Liver (tissue), 9 donors: ENCODE measurements around the gene MPP7. TPM values are rescaled to one million over a fixed set of nuclear protein-coding genes. Genes with fewer than 3 reads are reported as not detected.

Source experiments
- DNase-seq: peaks from one replicate; pipeline ENCODE4 v3.0.0-alpha.2; 2017; ENCODE audit warnings: low spot score
- H3K27ac ChIP-seq, 2 donors: one replicate each; pipeline ENCODE4 v1.7.0; 2013; ENCODE audit warnings: inconsistent platforms in 2 of 2, low read length in 2 of 2, control low read depth in 1 of 2, low read depth in 1 of 2, mild to moderate bottlenecking in 1 of 2
- H3K27me3 ChIP-seq, 4 donors: one replicate each; pipeline versions ENCODE4 v1.6.1 to v1.7.0; 2013; ENCODE audit warnings: low read length in 3 of 4, inconsistent platforms in 1 of 4, mild to moderate bottlenecking in 1 of 4, moderate library complexity in 1 of 4; ENCODE audit not compliant: control insufficient read depth in 4 of 4, insufficient read depth in 4 of 4
- H3K36me3 ChIP-seq, 4 donors: one replicate each; pipeline versions ENCODE4 v1.6.1 to v1.7.0; 2013; ENCODE audit warnings: low read length in 3 of 4, mild to moderate bottlenecking in 3 of 4, low read depth in 1 of 4, moderate library complexity in 1 of 4; ENCODE audit not compliant: control insufficient read depth in 4 of 4, insufficient read depth in 3 of 4
- H3K4me1 ChIP-seq, 4 donors: one replicate each; pipeline versions ENCODE4 v1.6.1 to v1.7.0; 2013; ENCODE audit warnings: low read length in 3 of 4, mild to moderate bottlenecking in 3 of 4, moderate library complexity in 1 of 4; ENCODE audit not compliant: control insufficient read depth in 4 of 4, insufficient read depth in 4 of 4
- H3K4me3 ChIP-seq, 3 donors: one replicate each; pipeline versions ENCODE4 v1.6.1 to v1.7.0; 2013; ENCODE audit warnings: low read length in 3 of 3, control low read depth in 1 of 3, low read depth in 1 of 3, mild to moderate bottlenecking in 1 of 3
- H3K9ac ChIP-seq, 2 donors: one replicate each; pipeline ENCODE4 v1.7.0; 2013; ENCODE audit warnings: low read length in 2 of 2, mild to moderate bottlenecking in 2 of 2, moderate library complexity in 2 of 2, control low read depth in 1 of 2, low read depth in 1 of 2
- H3K9me3 ChIP-seq, 4 donors: one replicate each; pipeline versions ENCODE4 v1.6.1 to v1.7.0; 2013; ENCODE audit warnings: low read length in 3 of 4; ENCODE audit not compliant: control insufficient read depth in 4 of 4
- ATF3 ChIP-seq: IDR thresholded peaks from 2 replicates; pipeline ENCODE4 v1.6.1; 2016; ENCODE audit warnings: antibody characterized with exemption
- CTCF ChIP-seq: fragments of 150-350 bp; IDR thresholded peaks from 2 replicates; pipeline ENCODE4 v1.5.1; 2017; ENCODE audit warnings: improper control_type of control experiment, low read depth, low read length; ENCODE audit not compliant: missing input control
- EGR1 ChIP-seq, 2 donors: IDR thresholded peaks; 2 replicates each; pipeline ENCODE4 v1.6.1; 2016 to 2018; ENCODE audit warnings: antibody characterized with exemption in 2 of 2, low read depth in 2 of 2
- FOXA1 ChIP-seq: IDR thresholded peaks from 2 replicates; pipeline ENCODE4 v1.6.1; 2016; ENCODE audit warnings: antibody characterized with exemption
- FOXA2 ChIP-seq: IDR thresholded peaks from 2 replicates; pipeline ENCODE4 v1.6.1; 2016; ENCODE audit warnings: antibody characterized with exemption
- GABPA ChIP-seq, 2 donors: IDR thresholded peaks in 1 of 2; conservative IDR thresholded peaks in 1 of 2; 2 replicates each; pipeline ENCODE4 v1.6.1; 2016; ENCODE audit warnings: antibody characterized with exemption in 2 of 2, mild to moderate bottlenecking in 1 of 2, moderate library complexity in 1 of 2
- HNF4A ChIP-seq, 2 donors: conservative IDR thresholded peaks; 2 replicates each; pipeline ENCODE4 v1.6.1; 2016; ENCODE audit warnings: antibody characterized with exemption in 2 of 2, mild to moderate bottlenecking in 2 of 2
- HNF4G ChIP-seq: IDR thresholded peaks from 2 replicates; pipeline ENCODE4 v1.6.1; 2016; ENCODE audit warnings: antibody characterized with exemption
- JUND ChIP-seq, 2 donors: IDR thresholded peaks; 2 replicates each; pipeline ENCODE4 v1.6.1; 2016; ENCODE audit warnings: antibody characterized with exemption in 2 of 2
- MAX ChIP-seq: IDR thresholded peaks from 2 replicates; pipeline ENCODE4 v1.6.1; 2016; ENCODE audit warnings: antibody characterized with exemption
- REST ChIP-seq: IDR thresholded peaks from 2 replicates; pipeline ENCODE4 v1.6.1; 2016; ENCODE audit warnings: antibody characterized with exemption, mild to moderate bottlenecking
- RXRA ChIP-seq, 2 donors: IDR thresholded peaks; 2 replicates each; pipeline ENCODE4 v1.6.1; 2017 to 2018; ENCODE audit warnings: antibody characterized with exemption in 2 of 2, mild to moderate bottlenecking in 1 of 2
- SP1 ChIP-seq: IDR thresholded peaks from 2 replicates; pipeline ENCODE4 v1.6.1; 2018; ENCODE audit warnings: antibody characterized with exemption, mild to moderate bottlenecking
- TAF1 ChIP-seq: conservative IDR thresholded peaks from 2 replicates; pipeline ENCODE4 v1.6.1; 2016; ENCODE audit warnings: antibody characterized with exemption, mild to moderate bottlenecking
- YY1 ChIP-seq: IDR thresholded peaks from 2 replicates; pipeline ENCODE4 v1.6.1; 2016; ENCODE audit warnings: antibody characterized with exemption, mild to moderate bottlenecking
- WGBS: extraction: QIAGEN DNeasy Blood & Tissue Kit; methylation state at CpG from one replicate; pipeline ENCODE4 v1.1.7; 2013; 5-methylcytosine and 5-hydroxymethylcytosine counted together
- polyA plus RNA-seq, 2 donors: library from polyadenylated mRNA; stranded (reverse) in 1 of 2; unstranded in 1 of 2; fragments of 200-250 nt in 1 of 2; fragments of >200 nt in 1 of 2; fragmentation: Nextera tagmentation in 1 of 2; extraction: Ambion mirVana in 1 of 2; gene quantifications; one replicate each; pipeline versions ENCODE4 v1.2.1 to v1.2.3, GENCODE V29; 2013 to 2015
- total RNA-seq, 2 donors: library from RNA; depleted of rRNA; stranded (reverse); fragments of >200 nt; gene quantifications; one replicate each; pipeline ENCODE4 v1.2.3, GENCODE V29; 2014
- donor health status: healthy.
- donor health status: healthy.
- donor health status: healthy.
- donor health status: healthy.
- donor health status: healthy.

The MPP7 gene
- total and polyA plus RNA-seq, 4 donors, result 0.69 to 3.8 (median 2.5) TPM

GRCh38 chr10:28328346-28328745, 25.5 kb upstream of the MPP7 start:
- Histone ChIP-seq H3K9ac (no peak overlapping the region), H3K4me1 (peaks cover 0 to 3% (median 1%) of the 10 kb centered on the region in 4 donors), H3K27ac (no peak overlapping the region), H3K27me3 (no peaks in the 10 kb centered on the region), H3K36me3 (no peaks in the 10 kb centered on the region), H3K9me3 (no peaks in the 10 kb centered on the region), H3K4me3 (no peak overlapping the region)
- WGBS, result 80% methylated on average over 1 of the region's 1 CpG
- no peak for TF ChIP-seq GABPA (IDR thresholded peaks at IDR 0.05 in 1 of 2, conservative IDR thresholded peaks at IDR 0.05 in 1 of 2)
- no peak for TF ChIP-seq FOXA1
- no peak for TF ChIP-seq TAF1
- no peak for TF ChIP-seq YY1
- no peak for TF ChIP-seq JUND (IDR thresholded peaks at IDR 0.05)
- DNase-seq, result no peak

GRCh38 chr10:28327491-28327880, 24.6 kb upstream of the MPP7 start:
- Histone ChIP-seq H3K9ac (no peak overlapping the region), H3K4me1 (peaks cover 0 to 3% (median 1%) of the 10 kb centered on the region in 4 donors), H3K27me3 (no peaks in the 10 kb centered on the region), H3K36me3 (no peaks in the 10 kb centered on the region), H3K27ac (no peak overlapping the region), H3K9me3 (no peaks in the 10 kb centered on the region), H3K4me3 (no peak overlapping the region)
- 74% methylated on average over 3 of the region's 3 CpGs for WGBS
- TF ChIP-seq GABPA (IDR thresholded peaks at IDR 0.05 in 1 of 2, conservative IDR thresholded peaks at IDR 0.05 in 1 of 2), result no peak
- TF ChIP-seq YY1, result no peak
- TF ChIP-seq FOXA1, result no peak
- TF ChIP-seq SP1, result no peak
- TF ChIP-seq ATF3, result no peak
- no peak for TF ChIP-seq FOXA2
- no peak for TF ChIP-seq JUND (IDR thresholded peaks at IDR 0.05)
- no peak for TF ChIP-seq TAF1
- TF ChIP-seq HNF4G, result no peak
- TF ChIP-seq REST, result no peak
- TF ChIP-seq CTCF, result no peak
- no peak for TF ChIP-seq RXRA (IDR thresholded peaks at IDR 0.05)
- TF ChIP-seq EGR1 (IDR thresholded peaks at IDR 0.05; ENCODE audit: low read depth in 2 of 2), result no peak
- no peak for TF ChIP-seq MAX
- TF ChIP-seq HNF4A (conservative IDR thresholded peaks at IDR 0.05), result no peak
- DNase-seq, result no peak
